GM21786 (cell line): ENCODE measurements around the gene S100A6.

Experiments used
- ATAC-seq: cut with Tn5 transposase; IDR thresholded peaks from one replicate; pipeline ENCODE4 v1.9.1; 2021; ENCODE audit not compliant: unreplicated experiment

S100A6 gene

GRCh38 chr1:153506386-153506785, 29.4 kb downstream of the S100A6 start:
- ATAC-seq = no peak

- ATAC-seq = no peak
Measured at GRCh38 chr1:153505576-153505975, 30.2 kb downstream of the S100A6 start.

- ATAC-seq = no peak
Measured at GRCh38 chr1:153503766-153504165, 32.0 kb downstream of the S100A6 start.

GRCh38 chr1:153498746-153499145, 37.0 kb downstream of the S100A6 start:
- ATAC-seq = no peak

GRCh38 chr1:153495536-153495935, 40.3 kb downstream of the S100A6 start:
- ATAC-seq = no peak

- no peak for ATAC-seq
Measured at GRCh38 chr1:153494976-153495535, 40.7 kb downstream of the S100A6 start.

GRCh38 chr1:153493343-153493960, 42.3 kb downstream of the S100A6 start:
- no peak for ATAC-seq

- no peak for ATAC-seq
Measured at GRCh38 chr1:153490272-153491051, 45.3 kb downstream of the S100A6 start.

GRCh38 chr1:153488731-153489130, 47.1 kb downstream of the S100A6 start:
- no peak for ATAC-seq

GRCh38 chr1:153487707-153488106, 48.1 kb downstream of the S100A6 start:
- no peak for ATAC-seq

GRCh38 chr1:153485863-153486262, 49.9 kb downstream of the S100A6 start:
- ATAC-seq = no peak
